NB4 (cell line): Measurements from ENCODE around the gene XKR8.
"Not testable (repeated sequence)": the region's sequence is repeated elsewhere in the genome, so short reads cannot be mapped to it uniquely, and the experiment has no call there.

Experiments used
- DNase-seq: peaks from one replicate; pipeline ENCODE4 v3.0.0; 2010; ENCODE audit warnings: low read depth
- H3K4me3 ChIP-seq: one replicate; pipeline ENCODE4 v1.5.1; 2011; ENCODE audit warnings: mild to moderate bottlenecking, low read depth, low read length, moderate library complexity
- CTCF ChIP-seq: IDR thresholded peaks from one replicate; pipeline ENCODE4 v1.5.1; 2012; ENCODE audit warnings: low read depth, low read length
- MAX ChIP-seq: IDR thresholded peaks from 2 replicates; pipeline ENCODE4 v1.6.1; 2011; ENCODE audit warnings: low read depth, low read length
- MYC ChIP-seq: IDR thresholded peaks from 2 replicates; pipeline ENCODE4 v1.6.1; 2011; ENCODE audit warnings: low read depth, low read length
- POLR2A ChIP-seq: IDR thresholded peaks from 2 replicates; pipeline ENCODE4 v1.6.1; 2011; ENCODE audit warnings: mild to moderate bottlenecking; ENCODE audit not compliant: insufficient read length; ENCODE audit errors: extremely low read depth

Gene XKR8

GRCh38 chr1:28002600-28002999, 42.8 kb downstream of the XKR8 start:
- DNase-seq = no peak
- H3K4me3 ChIP-seq = no peak overlapping the region
- TF ChIP-seq POLR2A (no peak), CTCF (no peak), MAX (no peak), MYC (no peak)

- H3K4me3 ChIP-seq, DNase-seq: not testable (repeated sequence)
Observed at GRCh38 chr1:28003117-28003516, 43.3 kb downstream of the XKR8 start.

- H3K4me3 ChIP-seq = no peak overlapping the region
- TF ChIP-seq POLR2A (no peak), CTCF (no peak), MYC (no peak), MAX (no peak)
- no peak for DNase-seq
Observed at GRCh38 chr1:28010969-28011368, 51.2 kb downstream of the XKR8 start.
